Endothelial cell of umbilical vein (primary cell): Measurements from ENCODE around the gene GULP1. TPM values are rescaled to one million over a fixed set of nuclear protein-coding genes. Genes with fewer than 3 reads are reported as not detected.

ENCODE experiments used
- BruUV-seq: library from RNA; stranded (reverse); fragments of 400-500 nt; replicated peaks from 2 replicates; lab custom pipeline; 2021; lab: Mats Ljungman, UMichigan
- CTCF ChIA-PET: fragments of 300-600, 350-600 bp; sonication (Branson Sonifier 250); formaldehyde crosslinking; loops from one replicate; lab custom pipeline; 2021; ENCODE audit warnings: antibody characterized with exemption, inconsistent platforms; lab: Charles Lee
- POLR2A ChIA-PET: fragments of 300-600, 350-600 bp; sonication (Branson Sonifier 250); formaldehyde crosslinking; loops from one replicate; lab custom pipeline; 2021; ENCODE audit warnings: antibody characterized with exemption, inconsistent platforms; lab: Charles Lee
- DNase-seq: peaks from one replicate; pipeline ENCODE4 v3.0.0-alpha.2; 2011; ENCODE audit warnings: low read depth, low spot score
- FAIRE-seq: peaks from 2 replicates; lab custom pipeline; 2011; peaks lifted over from hg19 to GRCh38; lab: Jason Lieb, UNC
- H2AFZ ChIP-seq: 2 replicates; pipeline ENCODE4 v1.6.0; 2012; ENCODE audit warnings: low read depth, low read length, control low read depth, inconsistent platforms
- H3K27ac ChIP-seq: 2 replicates; pipeline ENCODE4 v1.5.1; 2011; ENCODE audit warnings: low read depth, mild to moderate bottlenecking, control low read depth, low read length, moderate library complexity; ENCODE audit not compliant: insufficient read depth
- H3K27me3 ChIP-seq, 2 experiments: 2 replicates each; pipeline versions ENCODE4 v1.6.0 to v1.6.1; 2011; ENCODE audit warnings: low read length in 2 of 2, mixed read lengths in 1 of 2; ENCODE audit not compliant: control insufficient read depth in 2 of 2, insufficient read depth in 2 of 2
- H3K36me3 ChIP-seq, 2 experiments: 2 replicates in 1 of 2; 3 replicates in 1 of 2; pipeline ENCODE4 v1.5.1; 2011; ENCODE audit warnings: low read length in 2 of 2, mild to moderate bottlenecking in 1 of 2, moderate library complexity in 1 of 2; ENCODE audit not compliant: control insufficient read depth in 2 of 2, insufficient read depth in 2 of 2; ENCODE audit errors: extremely low read depth in 1 of 2
- H3K4me1 ChIP-seq: 3 replicates; pipeline ENCODE4 v1.5.1; 2011; ENCODE audit warnings: mild to moderate bottlenecking, low read length; ENCODE audit not compliant: control insufficient read depth, insufficient read depth; ENCODE audit errors: extremely low read depth
- H3K4me2 ChIP-seq: 2 replicates; pipeline ENCODE4 v1.6.1; 2011; ENCODE audit warnings: low read length, control low read depth, mixed read lengths; ENCODE audit not compliant: insufficient read depth
- H3K4me3 ChIP-seq, 3 experiments: fragments of 200-600 bp in 1 of 3; sonication (generic), shearing (Covaris generic) in 1 of 3; replicated peaks in 1 of 3; 2 replicates each; pipeline ENCODE4 v1.5.1; 2011 to 2016; ENCODE audit warnings: control low read depth in 3 of 3, low read length in 3 of 3, mild to moderate bottlenecking in 2 of 3, inconsistent platforms in 1 of 3, low read depth in 1 of 3, moderate library complexity in 1 of 3; ENCODE audit not compliant: insufficient read depth in 1 of 3
- H3K79me2 ChIP-seq: 2 replicates; pipeline ENCODE4 v1.6.0; 2012; ENCODE audit warnings: low read length, inconsistent platforms; ENCODE audit not compliant: control insufficient read depth, insufficient read depth
- H3K9ac ChIP-seq: replicated peaks from 2 replicates; pipeline ENCODE3; 2011; ENCODE audit warnings: low read length, control low read depth; ENCODE audit not compliant: insufficient read depth; ENCODE audit errors: extremely low read depth
- H3K9me1 ChIP-seq: replicated peaks from 3 replicates; pipeline ENCODE4 v1.6.0; 2011; ENCODE audit warnings: mild to moderate bottlenecking, low read length; ENCODE audit not compliant: control insufficient read depth, insufficient read depth; ENCODE audit errors: extremely low read depth
- H3K9me3 ChIP-seq: replicated peaks from 2 replicates; pipeline ENCODE4 v1.5.1; 2012; ENCODE audit warnings: low read length, inconsistent platforms; ENCODE audit not compliant: control insufficient read depth, insufficient read depth
- H4K20me1 ChIP-seq: replicated peaks from 2 replicates; pipeline ENCODE3; 2011; ENCODE audit warnings: mild to moderate bottlenecking, low read length; ENCODE audit not compliant: control insufficient read depth, insufficient read depth; ENCODE audit errors: extremely low read depth
- EZH2 ChIP-seq: IDR thresholded peaks from 2 replicates; pipeline ENCODE4 v1.6.1; 2012; ENCODE audit warnings: borderline replicate concordance, low read depth, mild to moderate bottlenecking, moderate library complexity, low read length, inconsistent platforms; ENCODE audit not compliant: severe bottlenecking
- FOS ChIP-seq: IDR thresholded peaks from 2 replicates; pipeline ENCODE4 v1.6.1; 2011; ENCODE audit warnings: mild to moderate bottlenecking, low read length, moderate library complexity, borderline replicate concordance; ENCODE audit not compliant: insufficient read depth
- GATA2 ChIP-seq: IDR thresholded peaks from 2 replicates; pipeline ENCODE4 v1.7.0; 2011; ENCODE audit warnings: low read depth, mild to moderate bottlenecking, moderate library complexity, mixed read lengths, low read length; ENCODE audit not compliant: insufficient read length, insufficient read depth
- JUN ChIP-seq: IDR thresholded peaks from 2 replicates; pipeline ENCODE4 v1.6.1; 2011; ENCODE audit warnings: borderline replicate concordance, low read depth; ENCODE audit not compliant: insufficient read length, insufficient read depth
- MYC ChIP-seq: IDR thresholded peaks from one replicate; pipeline ENCODE4 v1.6.1; 2011; ENCODE audit warnings: mild to moderate bottlenecking, low read depth, low read length
- POLR2A ChIP-seq: IDR thresholded peaks from 2 replicates; pipeline ENCODE4 v1.6.1; 2012; ENCODE audit warnings: low read depth, mild to moderate bottlenecking, control low read depth, low read length
- POLR2AphosphoS5 ChIP-seq: IDR thresholded peaks from 2 replicates; pipeline ENCODE4 v1.6.1; 2012; ENCODE audit warnings: low read depth, mild to moderate bottlenecking, control low read depth, low read length, moderate library complexity; ENCODE audit not compliant: insufficient read depth
- dilution Hi-C: fragments of 300-500 bp; cut with MboI; formaldehyde crosslinking; loops from one replicate; pipeline ENCODE4 v1.15.0; 2019; ENCODE audit warnings: low sequenced_read_pairs; ENCODE audit not compliant: extremely low pct_ligation_motif_present
- intact Hi-C: fragments of 100-400 bp; cut with micrococcal nuclease; formaldehyde crosslinking; loops from one replicate; pipeline ENCODE4 v1.10.0; 2022
- polyA plus RNA-seq, 4 experiments: library from polyadenylated mRNA; depleted of rRNA in 3 of 4; stranded (reverse) in 3 of 4; unstranded in 1 of 4; fragments of >200 nt; gene quantifications; 2 replicates each; pipeline versions ENCODE4 v1.2.1 to v1.2.3, GENCODE V29; 2011 to 2012; ENCODE audit warnings: missing spikeins in 1 of 4
- total RNA-seq: library from RNA; stranded (reverse); gene quantifications from 2 replicates; pipeline ENCODE4 v1.2.3, GENCODE V29; 2021
- TF ChIP-seq, protein P1 (sequence below), 2 donors: IDR thresholded peaks; 1 replicate in 1 of 2; 2 replicates in 1 of 2; pipeline ENCODE4 v1.5.1; 2011; ENCODE audit warnings: low read length in 2 of 2, mild to moderate bottlenecking in 2 of 2, moderate library complexity in 2 of 2, control low read depth in 1 of 2, inconsistent platforms in 1 of 2, low read depth in 1 of 2; ENCODE audit not compliant: insufficient read depth in 1 of 2; ENCODE audit errors: extremely low read depth in 1 of 2
- TF ChIP-seq, protein P2 (sequence below): IDR thresholded peaks from 2 replicates; pipeline ENCODE4 v1.6.1; 2011; ENCODE audit not compliant: insufficient read depth, insufficient read length

GULP1 gene
- total and polyA plus RNA-seq, 2 donors (not counting 3 experiments of a cell fraction or from before 2014, with no cell fraction given): 24.4 to 53.8 TPM

DNA sequence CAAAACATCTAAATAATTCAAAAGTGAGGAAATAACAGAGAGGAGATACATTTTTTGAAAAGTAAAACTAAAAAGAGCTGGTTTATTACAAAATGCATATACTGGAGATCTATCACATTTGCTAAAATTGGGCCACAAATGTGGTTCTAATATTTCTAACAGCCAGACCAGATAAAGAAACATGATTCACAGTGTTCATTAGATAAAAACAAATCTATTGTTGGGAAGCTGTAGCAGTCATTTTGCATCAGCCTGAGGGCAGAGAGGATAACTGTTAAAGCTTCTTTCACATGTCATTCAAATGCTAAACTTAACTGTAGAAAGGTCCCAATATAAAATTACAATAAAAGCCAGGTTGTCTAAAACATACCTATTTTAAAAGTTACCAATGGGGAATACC lies 148.3 kb downstream of the GULP1 start:
- intact Hi-C loops: no loop called here
- H3K4me2 ChIP-seq: no peak overlapping the region
- dilution Hi-C loops: no loop called here
- DNase-seq (no peak), FAIRE-seq (no peak)
- H3K9me3 ChIP-seq: no peaks in the 10 kb centered on the region
- H3K27ac ChIP-seq: no peak overlapping the region
- H2AFZ ChIP-seq: no peak overlapping the region
- H3K36me3 ChIP-seq: no peaks in the 10 kb centered on the region
- CTCF ChIA-PET: interaction anchor here (0.9 to 1.0 kb wide), 2 partner anchors 17 to 95 kb away, joined by 3 to 4 read pairs; no protein-coding TSS in a partner anchor
- TF ChIP-seq, protein P1, sequence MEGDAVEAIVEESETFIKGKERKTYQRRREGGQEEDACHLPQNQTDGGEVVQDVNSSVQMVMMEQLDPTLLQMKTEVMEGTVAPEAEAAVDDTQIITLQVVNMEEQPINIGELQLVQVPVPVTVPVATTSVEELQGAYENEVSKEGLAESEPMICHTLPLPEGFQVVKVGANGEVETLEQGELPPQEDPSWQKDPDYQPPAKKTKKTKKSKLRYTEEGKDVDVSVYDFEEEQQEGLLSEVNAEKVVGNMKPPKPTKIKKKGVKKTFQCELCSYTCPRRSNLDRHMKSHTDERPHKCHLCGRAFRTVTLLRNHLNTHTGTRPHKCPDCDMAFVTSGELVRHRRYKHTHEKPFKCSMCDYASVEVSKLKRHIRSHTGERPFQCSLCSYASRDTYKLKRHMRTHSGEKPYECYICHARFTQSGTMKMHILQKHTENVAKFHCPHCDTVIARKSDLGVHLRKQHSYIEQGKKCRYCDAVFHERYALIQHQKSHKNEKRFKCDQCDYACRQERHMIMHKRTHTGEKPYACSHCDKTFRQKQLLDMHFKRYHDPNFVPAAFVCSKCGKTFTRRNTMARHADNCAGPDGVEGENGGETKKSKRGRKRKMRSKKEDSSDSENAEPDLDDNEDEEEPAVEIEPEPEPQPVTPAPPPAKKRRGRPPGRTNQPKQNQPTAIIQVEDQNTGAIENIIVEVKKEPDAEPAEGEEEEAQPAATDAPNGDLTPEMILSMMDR (IDR thresholded peaks at IDR 0.05; ENCODE audit: extremely low read depth in 1 of 2, insufficient read depth in 1 of 2, low read depth in 1 of 2, low read length in 2 of 2): no peak
- TF ChIP-seq POLR2A (no peak), FOS (no peak), EZH2 (no peak), GATA2 (no peak), JUN (no peak), MYC (no peak), POLR2AphosphoS5 (no peak)
- TF ChIP-seq, protein P2, sequence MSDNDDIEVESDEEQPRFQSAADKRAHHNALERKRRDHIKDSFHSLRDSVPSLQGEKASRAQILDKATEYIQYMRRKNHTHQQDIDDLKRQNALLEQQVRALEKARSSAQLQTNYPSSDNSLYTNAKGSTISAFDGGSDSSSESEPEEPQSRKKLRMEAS: no peak
- BruUV-seq: no TSS peak
- POLR2A ChIA-PET: no interaction called here
- H3K79me2 ChIP-seq: no peaks in the 10 kb centered on the region
- no peaks in the 10 kb centered on the region for H3K9me1 ChIP-seq
- H3K4me3 ChIP-seq: no peak overlapping the region
- no peaks in the 10 kb centered on the region for H3K27me3 ChIP-seq
- peaks cover 2% of the 10 kb centered on the region for H4K20me1 ChIP-seq
- peaks cover 10% of the 10 kb centered on the region for H3K4me1 ChIP-seq
- H3K9ac ChIP-seq: no peak overlapping the region
